ENCODE data around the gene SPHK1. TPM values are rescaled to one million over a fixed set of nuclear protein-coding genes. Genes with fewer than 3 reads are reported as not detected.

The SPHK1 gene
- total and polyA plus RNA-seq, 3 donors from 2014 or later: 8.0 to 17.7 (median 14.7) TPM

GRCh38 chr17:76379646-76380376 is 4.6 kb upstream of the SPHK1 start:
- Histone ChIP-seq H3K27ac (no peak overlapping the region), H3K27me3 (no peaks in the 10 kb centered on the region), H3K36me3 (ENCODE audit: low read depth, missing control alignments) (no peaks in the 10 kb centered on the region), H3K4me3 (no peak overlapping the region), H3K9me3 (no peaks in the 10 kb centered on the region), H3K4me1 (peaks cover 24% of the 10 kb centered on the region)
- intact Hi-C loops (cut with DNase I; ENCODE audit: low total_unique reads): no loop called here
- WGBS, 2 donors: 93 to 94% methylated on average over 20 to 21 of the region's 21 CpGs
- TF ChIP-seq POLR2A (IDR thresholded peaks at IDR 0.05) (no peak), CTCF (IDR thresholded peaks at IDR 0.05) (no peak)
- DNase-seq: no peak

GRCh38 chr17:76381633-76382350 is 2.6 kb upstream of the SPHK1 start:
- H3K27me3 ChIP-seq: no peaks in the 10 kb centered on the region
- WGBS, 2 donors: 63 to 66% methylated on average over 13 to 19 of the region's 19 CpGs
- no peaks in the 10 kb centered on the region for H3K9me3 ChIP-seq
- intact Hi-C loops (cut with DNase I; ENCODE audit: low total_unique reads): no loop called here
- peaks cover 22% of the 10 kb centered on the region for H3K4me1 ChIP-seq
- TF ChIP-seq CTCF (IDR thresholded peaks at IDR 0.05) (no peak), POLR2A (IDR thresholded peaks at IDR 0.05) (no peak)
- H3K4me3 ChIP-seq: no peak overlapping the region
- H3K36me3 ChIP-seq (ENCODE audit: low read depth, missing control alignments): no peaks in the 10 kb centered on the region
- no peak for DNase-seq
- H3K27ac ChIP-seq: no peak overlapping the region

GRCh38 chr17:76382351-76382802 is 2.0 kb upstream of the SPHK1 start:
- DNase-seq: no peak

GRCh38 chr17:76382803-76383545 is 1.4 kb upstream of the SPHK1 start:
- Histone ChIP-seq H3K9me3 (no peaks in the 10 kb centered on the region), H3K27ac (peak overlapping the region; percentile 77 to 84), H3K27me3 (no peaks in the 10 kb centered on the region), H3K36me3 (ENCODE audit: low read depth, missing control alignments) (no peaks in the 10 kb centered on the region), H3K4me1 (peaks cover 19% of the 10 kb centered on the region), H3K4me3 (peak overlapping the region; percentile 46 to 66)
- 1 to 2% methylated on average over 29 to 79 of the region's 80 CpGs for WGBS, 2 donors
- DNase-seq: no peak
- intact Hi-C loops (cut with DNase I; ENCODE audit: low total_unique reads): no loop called here
- no peak for TF ChIP-seq POLR2A (IDR thresholded peaks at IDR 0.05)
- no peak for TF ChIP-seq CTCF (IDR thresholded peaks at IDR 0.05)

More at GRCh38 chr17:76382351-76382802, 2.0 kb upstream of the SPHK1 start:
- Histone ChIP-seq H3K4me1 (peaks cover 19% of the 10 kb centered on the region), H3K4me3 (peak overlapping the region; percentile 46 to 66), H3K27me3 (no peaks in the 10 kb centered on the region), H3K9me3 (no peaks in the 10 kb centered on the region), H3K27ac (peak overlapping the region in 1 of 2 donors; percentile 84), H3K36me3 (ENCODE audit: low read depth, missing control alignments) (no peaks in the 10 kb centered on the region)
- TF ChIP-seq CTCF (IDR thresholded peaks at IDR 0.05) (no peak), POLR2A (IDR thresholded peaks at IDR 0.05) (no peak)
- WGBS, 2 donors: 51% methylated on average over 16 to 21 of the region's 21 CpGs
- intact Hi-C loops (cut with DNase I; ENCODE audit: low total_unique reads): no loop called here
